Measurements from ENCODE around the gene GALNT1.

GALNT1 gene

GRCh38 chr18:35605686-35606417 is 24.3 kb downstream of the GALNT1 start:
- peaks cover 17 to 39% (median 32%) of the 10 kb centered on the region in 11 experiments; a peak in 20 of 22 replicates for H3K36me3 ChIP-seq
- peak overlapping the region in 1 of 11 experiments; percentile 23; a peak in 1 of 22 replicates for H3K9ac ChIP-seq
- peak overlapping the region in 5 of 11 experiments; percentile 47 to 81 (median 60); a peak in 10 of 22 replicates for H3K4me2 ChIP-seq
- H3K4me1 ChIP-seq = peaks cover 0 to 34% (median 6%) of the 10 kb centered on the region in 10 experiments; a peak in 11 of 20 replicates
- H4K20me1 ChIP-seq = peaks cover 14 to 84% (median 47%) of the 10 kb centered on the region in 11 experiments; a peak in 17 of 22 replicates
- no peak overlapping the region for H3K4me3 ChIP-seq
- no peaks in the 10 kb centered on the region for H3K27me3 ChIP-seq
- no peak for TF ChIP-seq Cebpa-rat (IDR thresholded peaks at IDR 0.05)
- H3K9me3 ChIP-seq (replicated peaks in 1 of 11) = peaks cover 32 to 64% (median 48%) of the 10 kb centered on the region in 11 experiments
- H3K27ac ChIP-seq = no peak overlapping the region

DNA sequence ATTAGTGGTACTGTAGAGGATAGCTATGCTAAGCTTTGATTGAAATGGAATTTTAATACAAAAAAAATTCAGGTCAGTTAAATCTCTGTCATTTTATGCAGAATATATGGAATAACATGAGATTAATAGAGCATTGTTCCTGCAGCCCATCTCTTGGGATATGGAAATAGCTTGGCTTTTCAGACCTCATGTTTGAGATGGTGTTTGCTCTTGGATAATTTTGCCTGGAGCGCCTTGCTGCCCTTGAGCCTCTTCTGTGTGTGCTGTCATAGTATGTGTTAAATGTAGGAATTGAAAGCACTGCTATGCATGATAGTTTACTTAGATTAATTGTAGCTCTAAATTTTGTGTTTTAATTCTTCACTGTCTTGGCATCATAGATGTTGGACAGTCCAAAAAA is 27.7 kb downstream of the GALNT1 start:
- Histone ChIP-seq H3K4me3 (no peak overlapping the region), H3K36me3 (peaks cover 0 to 22% (median 12%) of the 10 kb centered on the region in 11 experiments; a peak in 14 of 22 replicates), H4K20me1 (peaks cover 15 to 96% (median 58%) of the 10 kb centered on the region in 11 experiments; a peak in 17 of 22 replicates), H3K4me1 (peaks cover 0 to 30% (median 6%) of the 10 kb centered on the region in 10 experiments; a peak in 11 of 20 replicates), H3K4me2 (no peak overlapping the region), H3K9me3 (replicated peaks in 1 of 11) (peaks cover 0 to 34% (median 14%) of the 10 kb centered on the region in 11 experiments; a peak in 19 of 22 replicates), H3K27ac (no peak overlapping the region), H3K9ac (no peak overlapping the region), H3K27me3 (no peaks in the 10 kb centered on the region)
- no peak for TF ChIP-seq Cebpa-rat (IDR thresholded peaks at IDR 0.05)

GRCh38 chr18:35610089-35610488 is 28.5 kb downstream of the GALNT1 start:
- Histone ChIP-seq H3K9me3 (replicated peaks in 1 of 11) (peaks cover 0 to 25% (median 7%) of the 10 kb centered on the region in 11 experiments; a peak in 10 of 22 replicates), H3K4me1 (peaks cover 0 to 24% (median 7%) of the 10 kb centered on the region in 10 experiments; a peak in 11 of 20 replicates), H3K4me2 (no peak overlapping the region; a peak in 1 of 22 replicates), H3K9ac (no peak overlapping the region), H4K20me1 (peaks cover 15 to 94% (median 59%) of the 10 kb centered on the region in 11 experiments; a peak in 17 of 22 replicates), H3K36me3 (peaks cover 0 to 22% (median 10%) of the 10 kb centered on the region in 11 experiments; a peak in 11 of 22 replicates), H3K27ac (no peak overlapping the region), H3K27me3 (no peaks in the 10 kb centered on the region), H3K4me3 (no peak overlapping the region)
- no peak for TF ChIP-seq Cebpa-rat (IDR thresholded peaks at IDR 0.05)

DNA sequence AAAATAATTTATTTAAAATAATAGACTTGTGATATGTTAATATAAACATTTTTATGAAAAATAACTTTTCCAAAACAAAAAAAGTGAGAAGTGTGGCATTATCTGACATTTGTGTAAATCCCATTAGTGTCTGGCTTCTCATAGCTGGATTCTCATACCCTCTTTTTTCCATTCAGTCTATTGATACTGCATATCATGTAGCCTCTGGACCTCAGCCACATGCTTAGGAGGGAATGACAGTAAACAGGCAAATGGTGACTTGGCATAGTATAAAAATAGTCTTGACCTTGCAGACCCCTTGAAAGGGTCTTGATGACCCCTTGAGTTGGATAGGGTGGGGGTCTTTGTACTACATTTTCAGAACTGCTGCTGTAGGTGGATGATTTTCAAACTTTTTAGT is 29.2 kb downstream of the GALNT1 start:
- Histone ChIP-seq H3K4me2 (no peak overlapping the region), H3K27me3 (no peaks in the 10 kb centered on the region), H3K9me3 (replicated peaks in 1 of 11) (peaks cover 0 to 20% (median 6%) of the 10 kb centered on the region in 11 experiments; a peak in 8 of 22 replicates), H3K27ac (no peak overlapping the region), H3K36me3 (peaks cover 0 to 22% (median 10%) of the 10 kb centered on the region in 11 experiments; a peak in 10 of 22 replicates), H3K4me1 (peaks cover 2 to 22% (median 12%) of the 10 kb centered on the region in 10 experiments; a peak in 17 of 20 replicates), H3K9ac (no peak overlapping the region), H4K20me1 (peaks cover 18 to 94% (median 59%) of the 10 kb centered on the region in 11 experiments; a peak in 18 of 22 replicates), H3K4me3 (no peak overlapping the region)
- no peak for TF ChIP-seq Cebpa-rat (IDR thresholded peaks at IDR 0.05)

DNA sequence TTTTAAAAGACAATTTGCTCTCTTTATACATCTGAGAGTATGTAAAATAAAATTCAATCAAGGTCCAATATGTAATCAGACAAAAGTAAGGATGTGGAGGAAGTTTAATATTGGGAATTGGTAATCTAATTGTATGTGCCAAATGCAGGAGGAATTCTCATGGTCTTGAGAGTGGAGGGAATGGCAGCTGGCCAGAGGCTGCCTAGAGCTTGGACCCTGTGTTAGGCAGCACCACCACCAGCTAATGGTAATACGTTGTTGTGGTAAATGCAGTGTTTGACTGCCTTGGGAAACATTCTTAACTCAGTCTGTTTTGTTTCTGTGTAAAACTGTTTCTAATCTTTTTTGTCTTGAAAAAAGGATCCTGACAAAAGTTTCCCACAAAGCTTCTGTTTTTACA is 30.0 kb downstream of the GALNT1 start:
- peaks cover 0 to 12% (median 6%) of the 10 kb centered on the region in 11 experiments; a peak in 5 of 22 replicates for H3K9me3 ChIP-seq (replicated peaks in 1 of 11)
- 0 out of 22 replicates have a peak overlapping the region, but pooled peaks of 1 of the 11 experiments have one; percentile 45 for H3K9ac ChIP-seq
- peaks cover 0 to 22% (median 10%) of the 10 kb centered on the region in 11 experiments; a peak in 10 of 22 replicates for H3K36me3 ChIP-seq
- H3K4me1 ChIP-seq = peaks cover 10 to 22% (median 15%) of the 10 kb centered on the region in 10 experiments
- no peaks in the 10 kb centered on the region for H3K27me3 ChIP-seq
- H3K27ac ChIP-seq = no peak overlapping the region
- no peak overlapping the region for H3K4me2 ChIP-seq
- TF ChIP-seq Cebpa-rat (IDR thresholded peaks at IDR 0.05) = no peak
- H3K4me3 ChIP-seq = no peak overlapping the region
- H4K20me1 ChIP-seq = peaks cover 21 to 94% (median 64%) of the 10 kb centered on the region in 11 experiments; a peak in 18 of 22 replicates

GRCh38 chr18:35616074-35616473 is 34.5 kb downstream of the GALNT1 start:
- TF ChIP-seq Cebpa-rat (IDR thresholded peaks at IDR 0.05) = no peak
- Histone ChIP-seq H3K36me3 (peaks cover 0 to 28% (median 18%) of the 10 kb centered on the region in 11 experiments; a peak in 15 of 22 replicates), H3K27ac (peak overlapping the region in 5 of 11 experiments; percentile 13 to 69 (median 56); a peak in 7 of 22 replicates), H3K4me1 (peaks cover 17 to 27% (median 24%) of the 10 kb centered on the region in 10 experiments), H4K20me1 (peaks cover 8 to 93% (median 53%) of the 10 kb centered on the region in 11 experiments; a peak in 17 of 22 replicates), H3K9me3 (replicated peaks in 1 of 11) (peaks cover 0 to 9% (median 2%) of the 10 kb centered on the region in 11 experiments; a peak in 13 of 22 replicates), H3K4me2 (peak overlapping the region; percentile 47 to 80 (median 68)), H3K9ac (no peak overlapping the region; a peak in 1 of 22 replicates), H3K27me3 (no peaks in the 10 kb centered on the region), H3K4me3 (no peak overlapping the region)

- no peak overlapping the region for H3K4me3 ChIP-seq
- H3K4me1 ChIP-seq = peaks cover 17 to 27% (median 24%) of the 10 kb centered on the region in 10 experiments
- peak overlapping the region; percentile 47 to 80 (median 68) for H3K4me2 ChIP-seq
- H3K27ac ChIP-seq = peak overlapping the region in 9 of 11 experiments; percentile 13 to 69 (median 40); a peak in 17 of 22 replicates
- TF ChIP-seq Cebpa-rat (IDR thresholded peaks at IDR 0.05) = no peak
- H4K20me1 ChIP-seq = peaks cover 8 to 89% (median 53%) of the 10 kb centered on the region in 11 experiments; a peak in 17 of 22 replicates
- peaks cover 0 to 31% (median 17%) of the 10 kb centered on the region in 11 experiments; a peak in 15 of 22 replicates for H3K36me3 ChIP-seq
- H3K27me3 ChIP-seq = no peaks in the 10 kb centered on the region
- H3K9ac ChIP-seq = peak overlapping the region in 6 of 11 experiments; percentile 7 to 57 (median 34); a peak in 6 of 22 replicates
- peaks cover 0 to 15% (median 8%) of the 10 kb centered on the region in 11 experiments; a peak in 14 of 22 replicates for H3K9me3 ChIP-seq (replicated peaks in 1 of 11)
Observed at GRCh38 chr18:35616664-35617423, 35.3 kb downstream of the GALNT1 start.

GRCh38 chr18:35617865-35618264 is 36.3 kb downstream of the GALNT1 start:
- TF ChIP-seq Cebpa-rat (IDR thresholded peaks at IDR 0.05) = no peak
- peaks cover 8 to 80% (median 48%) of the 10 kb centered on the region in 11 experiments; a peak in 17 of 22 replicates for H4K20me1 ChIP-seq
- no peak overlapping the region; a peak in 1 of 22 replicates for H3K4me2 ChIP-seq
- no peak overlapping the region for H3K9ac ChIP-seq
- H3K4me3 ChIP-seq = no peak overlapping the region
- H3K27ac ChIP-seq = no peak overlapping the region
- peaks cover 0 to 23% (median 18%) of the 10 kb centered on the region in 11 experiments; a peak in 18 of 22 replicates for H3K9me3 ChIP-seq (replicated peaks in 1 of 11)
- H3K4me1 ChIP-seq = peaks cover 17 to 30% (median 25%) of the 10 kb centered on the region in 10 experiments
- H3K27me3 ChIP-seq = no peaks in the 10 kb centered on the region
- peaks cover 0 to 31% (median 17%) of the 10 kb centered on the region in 11 experiments; a peak in 15 of 22 replicates for H3K36me3 ChIP-seq

Measured in BLaER1 treated with 17β-estradiol and CSF1 and Interleukin-3, amounts not matched to agents 10 nM and 100 nM (cell line).